ENCODE data around the gene CEP97. TPM values are rescaled to one million over a fixed set of nuclear protein-coding genes. Genes with fewer than 3 reads are reported as not detected.
A peak's percentile ranks its signal among the peaks of the same experiment; 100 is the strongest.
"Not testable (repeated sequence)": the region's sequence is repeated elsewhere in the genome, so short reads cannot be mapped to it uniquely, and the experiment has no call there.

The CEP97 gene
- total RNA-seq, result 6.2 TPM
- long read RNA-seq, partial matches to known transcripts, result 4 of 4 reads
- long read RNA-seq, other reads (novel, unspliced or antisense), result 0 of 4 reads

GRCh38 chr3:101724329-101725193 is at the start of gene CEP97:
Gene CEP97 (plus strand): TSS chr3:101724614. CDS start chr3:101724677, 63 bp downstream.
- peak; percentile 97 for DNase-seq (ENCODE audit: low spot score)

- no peak for DNase-seq (ENCODE audit: low spot score)
Observed at GRCh38 chr3:101675709-101676215, 48.7 kb upstream of the CEP97 start.

- peak; percentile 98 for DNase-seq (ENCODE audit: low spot score)
Observed at GRCh38 chr3:101676216-101676764, 48.1 kb upstream of the CEP97 start.

- peak; percentile 100 for DNase-seq (ENCODE audit: low spot score)
Observed at GRCh38 chr3:101676765-101677435, 47.5 kb upstream of the CEP97 start, which contains the start of gene ZBTB11. Gene ZBTB11 (minus strand): TSS chr3:101677132. CDS start chr3:101676914, 218 bp downstream.

GRCh38 chr3:101677436-101678286 is 46.8 kb upstream of the CEP97 start:
- DNase-seq (ENCODE audit: low spot score), result no peak

- not testable (repeated sequence) for DNase-seq (ENCODE audit: low spot score)
Observed at GRCh38 chr3:101678837-101679236, 45.6 kb upstream of the CEP97 start.

GRCh38 chr3:101680466-101680865 is 43.9 kb upstream of the CEP97 start:
- no peak for DNase-seq (ENCODE audit: low spot score)

- no peak for DNase-seq (ENCODE audit: low spot score)
Observed at GRCh38 chr3:101685050-101685400, 39.4 kb upstream of the CEP97 start.

- no peak for DNase-seq (ENCODE audit: low spot score)
Observed at GRCh38 chr3:101685870-101686307, 38.5 kb upstream of the CEP97 start.

GRCh38 chr3:101687142-101687931 is 37.1 kb upstream of the CEP97 start:
- no peak for DNase-seq (ENCODE audit: low spot score)

- no peak for DNase-seq (ENCODE audit: low spot score)
Observed at GRCh38 chr3:101689286-101689685, 35.1 kb upstream of the CEP97 start.

GRCh38 chr3:101690972-101691371 is 33.4 kb upstream of the CEP97 start:
- DNase-seq (ENCODE audit: low spot score), result no peak

GRCh38 chr3:101691685-101692671 is 32.4 kb upstream of the CEP97 start:
- DNase-seq (ENCODE audit: low spot score), result not testable (repeated sequence)

GRCh38 chr3:101693540-101693939 is 30.9 kb upstream of the CEP97 start:
- not testable (repeated sequence) for DNase-seq (ENCODE audit: low spot score)

- DNase-seq (ENCODE audit: low spot score), result not testable (repeated sequence)
Observed at GRCh38 chr3:101694836-101695235, 29.6 kb upstream of the CEP97 start.

- no peak for DNase-seq (ENCODE audit: low spot score)
Observed at GRCh38 chr3:101695779-101696372, 28.5 kb upstream of the CEP97 start.

- DNase-seq (ENCODE audit: low spot score), result no peak
Observed at GRCh38 chr3:101701696-101702634, 22.4 kb upstream of the CEP97 start.
